AG09319 (cell line): Measurements from ENCODE around the gene FBXO11.

ENCODE experiments used
- DNase-seq: peaks from one replicate; pipeline ENCODE4 v3.0.0-alpha.2; 2010; ENCODE audit warnings: low read depth; ENCODE audit errors: extremely low read depth
- TF ChIP-seq, protein P1 (sequence below): IDR thresholded peaks from 2 replicates; pipeline ENCODE4 v1.5.1; 2011; ENCODE audit warnings: low read depth, mild to moderate bottlenecking, inconsistent platforms, low read length, moderate library complexity

The FBXO11 gene

DNA sequence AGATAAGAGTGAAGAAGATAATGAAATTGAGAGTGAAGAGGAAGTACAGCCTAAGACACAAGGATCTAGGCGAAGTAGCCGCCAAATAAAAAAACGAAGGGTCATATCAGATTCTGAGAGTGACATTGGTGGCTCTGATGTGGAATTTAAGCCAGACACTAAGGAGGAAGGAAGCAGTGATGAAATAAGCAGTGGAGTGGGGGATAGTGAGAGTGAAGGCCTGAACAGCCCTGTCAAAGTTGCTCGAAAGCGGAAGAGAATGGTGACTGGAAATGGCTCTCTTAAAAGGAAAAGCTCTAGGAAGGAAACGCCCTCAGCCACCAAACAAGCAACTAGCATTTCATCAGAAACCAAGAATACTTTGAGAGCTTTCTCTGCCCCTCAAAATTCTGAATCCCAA is 107.7 kb downstream of the FBXO11 start:
- DNase-seq: no peak
- TF ChIP-seq, protein P1, sequence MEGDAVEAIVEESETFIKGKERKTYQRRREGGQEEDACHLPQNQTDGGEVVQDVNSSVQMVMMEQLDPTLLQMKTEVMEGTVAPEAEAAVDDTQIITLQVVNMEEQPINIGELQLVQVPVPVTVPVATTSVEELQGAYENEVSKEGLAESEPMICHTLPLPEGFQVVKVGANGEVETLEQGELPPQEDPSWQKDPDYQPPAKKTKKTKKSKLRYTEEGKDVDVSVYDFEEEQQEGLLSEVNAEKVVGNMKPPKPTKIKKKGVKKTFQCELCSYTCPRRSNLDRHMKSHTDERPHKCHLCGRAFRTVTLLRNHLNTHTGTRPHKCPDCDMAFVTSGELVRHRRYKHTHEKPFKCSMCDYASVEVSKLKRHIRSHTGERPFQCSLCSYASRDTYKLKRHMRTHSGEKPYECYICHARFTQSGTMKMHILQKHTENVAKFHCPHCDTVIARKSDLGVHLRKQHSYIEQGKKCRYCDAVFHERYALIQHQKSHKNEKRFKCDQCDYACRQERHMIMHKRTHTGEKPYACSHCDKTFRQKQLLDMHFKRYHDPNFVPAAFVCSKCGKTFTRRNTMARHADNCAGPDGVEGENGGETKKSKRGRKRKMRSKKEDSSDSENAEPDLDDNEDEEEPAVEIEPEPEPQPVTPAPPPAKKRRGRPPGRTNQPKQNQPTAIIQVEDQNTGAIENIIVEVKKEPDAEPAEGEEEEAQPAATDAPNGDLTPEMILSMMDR: no peak

DNA sequence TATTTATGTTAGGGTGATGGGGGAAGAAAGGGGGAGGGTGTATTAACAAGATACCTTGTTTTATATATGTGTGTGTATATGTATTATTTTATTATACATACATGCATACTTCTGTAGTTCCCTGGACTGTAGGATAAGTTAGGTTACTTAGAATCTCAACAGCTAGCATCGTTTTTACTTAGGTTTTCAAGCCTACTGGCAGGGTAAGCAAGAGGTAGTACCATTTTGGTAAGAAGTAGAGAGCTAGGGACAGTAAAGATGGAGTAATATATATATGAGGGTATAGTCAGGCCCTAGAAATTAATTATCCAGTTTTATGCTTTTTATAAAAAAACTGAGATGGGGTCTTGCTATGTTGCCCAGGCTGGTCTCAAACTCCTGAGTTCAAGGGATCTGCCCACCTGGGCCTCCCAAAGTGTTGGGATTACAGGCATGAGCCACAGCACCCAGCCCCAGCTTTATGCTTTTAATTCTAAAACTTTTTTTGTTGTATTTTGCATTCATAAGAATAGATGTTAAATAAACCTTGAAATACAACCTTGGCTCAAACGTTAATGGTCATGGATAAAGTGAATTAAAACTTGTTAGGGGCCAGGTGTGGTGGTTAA is 110.1 kb downstream of the FBXO11 start:
- TF ChIP-seq, protein P1: no peak

DNA sequence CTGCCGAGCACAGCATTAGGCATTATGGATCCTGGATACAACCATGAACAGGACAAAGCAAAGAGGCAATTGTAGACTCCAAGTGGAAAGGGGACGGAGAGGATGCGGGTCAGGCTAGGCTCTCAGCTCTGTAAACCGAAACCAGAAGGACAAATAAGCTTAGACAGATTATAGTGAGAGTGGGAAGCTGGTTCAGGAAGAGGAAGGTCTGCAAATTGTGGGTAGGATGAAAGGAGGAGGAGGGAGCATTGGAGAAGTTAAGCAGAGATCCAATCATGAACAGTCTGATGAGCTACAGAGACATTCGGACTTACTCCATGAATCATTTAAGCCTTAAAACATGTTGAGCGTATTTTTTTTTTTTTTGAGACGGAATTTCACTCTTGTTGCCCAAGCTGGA is 120.3 kb downstream of the FBXO11 start:
- TF ChIP-seq, protein P1: no peak
- DNase-seq: no peak

More for the DNA sequence above, 110.1 kb downstream of the FBXO11 start:
- DNase-seq: no peak

DNA sequence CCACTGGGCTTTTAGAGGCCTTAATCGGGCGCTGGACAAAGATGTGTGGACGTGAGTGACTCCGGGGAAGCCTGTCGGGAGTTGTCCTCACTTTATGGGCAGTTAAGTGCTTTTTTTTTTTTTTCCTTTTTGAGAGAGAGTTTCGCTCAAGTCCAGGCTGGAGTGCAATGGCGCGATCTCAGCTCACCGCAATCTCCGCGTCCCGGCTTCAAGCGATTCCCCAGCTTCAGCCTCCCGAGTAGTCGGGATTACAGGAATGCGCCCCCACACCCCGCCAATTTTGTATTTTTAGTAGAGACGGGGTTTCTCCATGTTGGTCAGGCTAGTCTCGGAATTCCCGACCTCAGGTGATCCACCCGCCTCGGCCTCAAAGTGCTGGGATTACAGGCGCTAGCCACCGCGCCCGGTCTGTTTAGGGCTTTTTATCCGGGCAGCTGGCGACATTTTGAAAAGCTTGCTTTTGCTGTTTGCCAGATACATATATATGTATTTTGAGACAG is 121.9 kb downstream of the FBXO11 start:
- TF ChIP-seq, protein P1: no peak
- DNase-seq: no peak

DNA sequence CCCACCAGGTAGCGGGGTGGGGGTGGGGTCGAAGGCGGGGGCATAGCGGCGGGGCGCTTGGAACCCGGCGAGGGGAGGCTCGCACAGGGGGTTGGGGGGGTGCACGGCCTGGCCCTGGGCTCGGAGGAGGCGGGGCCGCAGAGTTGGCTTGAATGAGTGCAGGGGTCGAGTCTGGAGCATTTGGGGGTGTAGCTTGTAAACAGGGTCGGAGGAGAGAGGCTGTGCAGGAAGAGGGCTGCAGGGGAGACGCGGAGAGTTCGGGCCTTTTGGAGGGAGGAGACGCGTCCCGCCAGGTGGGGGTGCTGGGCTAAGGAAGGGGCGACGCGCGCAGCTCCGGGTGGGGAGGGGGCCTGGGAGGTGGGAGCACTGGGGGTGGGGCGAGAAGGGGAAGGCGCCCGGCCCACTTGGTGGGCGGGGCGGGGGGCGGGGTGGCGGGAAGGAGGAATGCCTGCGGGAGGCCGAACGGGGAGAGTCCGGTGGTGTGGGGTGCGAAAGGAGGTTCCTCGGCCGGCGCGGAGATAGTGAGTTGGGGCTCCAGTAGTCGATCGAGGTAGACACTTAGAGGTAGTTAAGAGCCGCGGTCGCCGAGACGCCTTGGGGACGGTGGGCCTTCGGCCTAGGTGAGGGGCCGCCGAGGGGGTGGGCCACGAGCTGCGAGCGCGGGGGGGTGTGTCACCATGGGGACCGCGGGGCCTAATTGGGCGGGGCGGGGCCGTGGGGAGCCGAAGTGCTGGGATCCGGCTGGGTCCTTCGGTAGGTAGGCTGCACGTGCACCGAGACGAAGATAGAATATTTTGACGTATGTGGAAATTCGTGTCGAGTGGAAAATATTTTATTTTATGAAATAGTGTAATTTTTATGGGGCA is 122.6 kb downstream of the FBXO11 start:
- no peak for DNase-seq
- TF ChIP-seq, protein P1: no peak

DNA sequence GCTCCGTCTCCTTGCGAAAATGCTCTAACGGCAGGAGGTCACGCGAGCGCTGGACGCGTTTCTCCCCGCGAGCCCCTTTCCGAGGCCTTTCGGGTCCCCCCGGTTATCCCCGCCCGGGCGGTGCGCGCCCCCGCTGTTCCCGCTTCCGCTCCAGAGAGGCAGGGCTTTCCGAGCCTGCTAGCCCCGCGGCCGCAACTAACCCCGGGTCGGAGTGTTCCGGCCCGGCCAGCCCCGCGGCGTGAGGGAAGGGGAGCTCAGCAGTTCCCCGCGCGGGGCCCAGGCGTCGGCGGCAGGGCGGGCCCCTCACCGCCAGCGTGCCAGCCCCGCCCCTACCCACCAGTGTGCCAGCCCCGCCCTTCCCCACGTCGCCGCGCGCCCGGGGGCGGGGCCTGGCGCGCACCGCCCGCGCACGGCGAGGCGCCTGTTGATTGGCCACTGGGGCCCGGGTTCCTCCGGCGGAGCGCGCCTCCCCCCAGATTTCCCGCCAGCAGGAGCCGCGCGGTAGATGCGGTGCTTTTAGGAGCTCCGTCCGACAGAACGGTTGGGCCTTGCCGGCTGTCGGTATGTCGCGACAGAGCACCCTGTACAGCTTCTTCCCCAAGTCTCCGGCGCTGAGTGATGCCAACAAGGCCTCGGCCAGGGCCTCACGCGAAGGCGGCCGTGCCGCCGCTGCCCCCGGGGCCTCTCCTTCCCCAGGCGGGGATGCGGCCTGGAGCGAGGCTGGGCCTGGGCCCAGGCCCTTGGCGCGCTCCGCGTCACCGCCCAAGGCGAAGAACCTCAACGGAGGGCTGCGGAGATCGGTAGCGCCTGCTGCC is 123.4 kb downstream of the FBXO11 start, which contains the start of gene MSH6:
Gene MSH6, plus strand, starts transcription at position 475 of the 815 bp plus-strand sequence. Its CDS starts 89 bp downstream, at position 564.
- peak; percentile 60 for DNase-seq
- TF ChIP-seq, protein P1: no peak

DNA sequence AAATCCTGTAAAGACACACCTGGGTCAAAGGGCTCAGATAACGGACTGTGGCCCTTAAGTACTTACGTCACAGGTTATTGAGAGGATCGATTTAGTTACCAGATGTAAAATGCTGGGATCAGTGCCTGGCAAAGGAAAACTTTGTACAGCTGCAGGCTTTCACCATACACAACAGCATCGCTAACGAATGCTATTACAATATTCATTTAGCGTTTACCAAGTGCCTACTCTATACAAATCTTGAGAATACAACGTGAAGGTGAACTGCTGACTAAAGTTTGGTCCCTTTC is 124.0 kb downstream of the FBXO11 start:
- TF ChIP-seq, protein P1: no peak
- DNase-seq: no peak
